Spinal cord (tissue), 10 donors: ENCODE measurements around the gene TOMM34. TPM values are rescaled to one million over a fixed set of nuclear protein-coding genes. Genes with fewer than 3 reads are reported as not detected.

Experiments used
- DNase-seq, 6 donors: peaks; one replicate each; pipeline versions ENCODE4 v3.0.0 to v3.0.0-alpha.2; 2013 to 2015; ENCODE audit warnings: low spot score in 6 of 6, low read depth in 4 of 6
- H3K27ac ChIP-seq: one replicate; pipeline ENCODE4 v1.5.1; 2013; ENCODE audit warnings: low read depth, low read length, control low read depth
- H3K27me3 ChIP-seq: one replicate; pipeline ENCODE4 v1.6.1; 2013; ENCODE audit warnings: low read length; ENCODE audit not compliant: control insufficient read depth, insufficient read depth
- H3K36me3 ChIP-seq: one replicate; pipeline ENCODE4 v1.6.1; 2013; ENCODE audit warnings: low read length; ENCODE audit not compliant: control insufficient read depth, insufficient read depth
- H3K4me1 ChIP-seq: one replicate; pipeline ENCODE4 v1.6.1; 2013; ENCODE audit warnings: low read length; ENCODE audit not compliant: control insufficient read depth, insufficient read depth
- H3K4me3 ChIP-seq: one replicate; pipeline ENCODE4 v1.5.1; 2013; ENCODE audit warnings: low read depth, low read length, control low read depth
- H3K9me3 ChIP-seq: one replicate; pipeline ENCODE4 v1.6.1; 2013; ENCODE audit warnings: low read length; ENCODE audit not compliant: control insufficient read depth, insufficient read depth
- WGBS: methylation state at CpG from one replicate; pipeline ENCODE4 v1.1.5; 2013; ENCODE audit warnings: missing lambda C conversion rate; ENCODE audit not compliant: insufficient coverage; 5-methylcytosine and 5-hydroxymethylcytosine counted together
- long read RNA-seq, 4 donors: transcript quantifications; one replicate each; lab custom pipeline, GENCODE V29; 2026
- polyA plus RNA-seq, 2 donors: library from polyadenylated mRNA; unstranded; fragments of 120-200 nt; gene quantifications; one replicate each; pipeline ENCODE4 v1.2.1, GENCODE V29; 2013; ENCODE audit not compliant: insufficient read length in 2 of 2
- total RNA-seq, 2 donors: library from RNA; depleted of rRNA in 1 of 2; stranded (reverse); fragments of 120-200 nt in 1 of 2; fragments of >200 nt in 1 of 2; gene quantifications; one replicate each; pipeline versions ENCODE4 v1.2.3 to v1.2.4, GENCODE V29; 2013 to 2014
- donor health status: healthy.

The TOMM34 gene, protein sequence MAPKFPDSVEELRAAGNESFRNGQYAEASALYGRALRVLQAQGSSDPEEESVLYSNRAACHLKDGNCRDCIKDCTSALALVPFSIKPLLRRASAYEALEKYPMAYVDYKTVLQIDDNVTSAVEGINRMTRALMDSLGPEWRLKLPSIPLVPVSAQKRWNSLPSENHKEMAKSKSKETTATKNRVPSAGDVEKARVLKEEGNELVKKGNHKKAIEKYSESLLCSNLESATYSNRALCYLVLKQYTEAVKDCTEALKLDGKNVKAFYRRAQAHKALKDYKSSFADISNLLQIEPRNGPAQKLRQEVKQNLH
- total RNA-seq, result 10 to 100 TPM; 10.8 to 23.9 TPM
- polyA plus RNA-seq, result 10 to 100 TPM; 27.9 to 28.5 TPM
- long read RNA-seq, donor 1, transcript TOMM34-201 (7 exons, 2,062 nt), result major isoform, 11 of 28 reads
- long read RNA-seq, donor 1, partial matches to known transcripts, result 17 of 28 reads
- long read RNA-seq, donor 1, other reads (novel, unspliced or antisense), result 0 of 28 reads
- long read RNA-seq, donor 2, transcript TOMM34-201 (7 exons, 2,062 nt), result major isoform, 5 of 10 reads
- long read RNA-seq, donor 2, partial matches to known transcripts, result 0 of 10 reads
- long read RNA-seq, donor 2, other reads (novel, unspliced or antisense), result 5 of 10 reads
- long read RNA-seq, donor 3, partial matches to known transcripts, result 0 of 2 reads
- long read RNA-seq, donor 3, other reads (novel, unspliced or antisense), result 0 of 2 reads
- long read RNA-seq, donor 4, transcript TOMM34-201 (7 exons, 2,062 nt), result major isoform, 7 of 16 reads
- long read RNA-seq, donor 4, partial matches to known transcripts, result 9 of 16 reads
- long read RNA-seq, donor 4, other reads (novel, unspliced or antisense), result 0 of 16 reads

DNA sequence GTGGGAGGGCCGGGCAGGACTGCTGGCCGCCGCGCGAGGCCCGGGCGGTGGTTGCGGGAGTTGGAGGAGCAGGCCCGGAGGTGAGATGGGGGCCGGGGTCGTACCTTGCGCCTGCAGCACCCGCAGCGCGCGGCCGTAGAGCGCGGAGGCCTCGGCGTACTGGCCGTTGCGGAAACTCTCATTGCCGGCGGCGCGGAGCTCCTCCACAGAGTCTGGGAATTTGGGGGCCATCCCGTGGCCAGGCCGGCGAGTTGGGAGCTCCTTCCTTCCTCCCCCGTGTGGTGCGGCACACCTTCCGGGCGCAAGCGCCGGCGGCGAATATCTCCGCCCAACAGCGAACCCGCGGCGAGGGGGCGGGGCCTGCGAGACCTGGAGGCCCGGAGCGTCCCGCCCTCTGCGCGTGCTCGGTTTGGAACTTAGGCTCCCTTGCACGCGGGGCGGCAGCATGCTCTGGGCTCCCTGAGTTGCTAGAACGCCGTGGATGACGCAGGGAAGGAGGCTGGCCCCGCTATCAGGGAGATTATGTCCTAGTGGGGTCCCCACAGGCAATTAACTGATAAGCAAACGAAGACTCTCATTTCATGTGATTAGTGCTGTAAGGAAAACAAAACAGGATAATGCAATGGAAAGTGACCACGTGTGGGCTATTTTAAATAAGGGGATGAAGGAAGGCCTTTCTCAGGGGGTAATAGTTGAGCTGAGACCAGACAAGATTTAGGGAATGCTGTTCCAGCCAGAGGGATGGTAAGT is at the start of gene TOMM34:
Gene TOMM34 (minus strand): TSS at position 295 of the 750 bp plus-strand sequence. CDS start 64 bp downstream, at position 231.
- peak within 1 kb of the TSS; percentile 52 for H3K27ac ChIP-seq
- H3K4me3 ChIP-seq, result peak within 1 kb of the TSS; percentile 80
- H3K36me3 ChIP-seq, result peaks cover 6% of the 10 kb centered on the region
- 0% methylated on average over 60 of the region's 60 CpGs for WGBS
- peak; percentile 76 to 98 (median 90) for DNase-seq
- peaks cover 3% of the 10 kb centered on the region for H3K4me1 ChIP-seq
- H3K27me3 ChIP-seq, result no peaks in the 10 kb centered on the region
- no peaks in the 10 kb centered on the region for H3K9me3 ChIP-seq

DNA sequence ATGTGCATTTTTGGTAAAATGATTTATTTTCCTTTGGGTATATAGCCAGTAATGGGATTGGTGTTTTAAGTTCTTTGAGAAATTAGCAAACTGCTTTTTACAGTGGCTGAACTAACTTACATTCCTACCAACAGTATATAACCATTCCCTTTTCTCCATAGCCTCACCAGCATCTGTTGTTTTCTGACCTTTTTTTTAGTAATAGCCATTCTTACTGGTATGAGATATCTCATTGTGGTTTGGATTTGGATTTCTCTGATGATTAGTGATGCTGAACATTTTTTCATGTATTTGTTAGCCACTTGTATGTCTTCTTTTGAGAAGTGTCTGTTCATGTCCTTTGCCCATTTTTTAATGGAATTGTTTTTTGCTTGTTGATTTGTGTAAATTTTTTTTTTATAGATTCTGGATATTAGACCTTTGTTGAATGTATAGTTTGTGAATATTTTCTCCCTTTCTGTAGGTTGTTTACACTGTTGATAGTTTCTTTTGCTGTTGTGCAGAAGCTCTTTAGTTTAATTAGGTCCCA is 48.4 kb upstream of the TOMM34 start:
- no peak overlapping the region for H3K4me3 ChIP-seq
- H3K9me3 ChIP-seq, result no peaks in the 10 kb centered on the region
- no peak for DNase-seq
- no peaks in the 10 kb centered on the region for H3K27me3 ChIP-seq
- peaks cover 9% of the 10 kb centered on the region for H3K36me3 ChIP-seq
- H3K27ac ChIP-seq, result no peak overlapping the region
- H3K4me1 ChIP-seq, result no peaks in the 10 kb centered on the region

DNA sequence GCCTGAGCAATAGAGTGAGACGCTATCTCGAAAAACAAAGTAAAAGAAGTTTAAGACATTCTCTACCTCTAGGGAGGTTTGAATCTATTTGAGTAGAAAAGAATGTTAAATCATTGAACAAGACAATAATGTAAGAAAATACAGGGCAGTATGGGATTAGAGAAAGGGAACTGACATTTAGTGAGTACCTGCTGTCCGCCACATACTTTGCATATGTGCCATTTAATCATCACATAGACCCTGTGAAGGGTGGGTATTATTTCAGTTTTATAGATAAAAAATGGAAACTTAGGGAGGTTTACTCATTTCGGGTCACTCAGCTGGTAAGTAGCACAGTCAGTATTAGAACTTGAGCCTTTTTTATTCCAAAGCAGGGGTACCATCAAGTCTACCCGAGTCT is 37.5 kb upstream of the TOMM34 start:
- no peak overlapping the region for H3K4me3 ChIP-seq
- no peak overlapping the region for H3K27ac ChIP-seq
- no peaks in the 10 kb centered on the region for H3K9me3 ChIP-seq
- H3K4me1 ChIP-seq, result no peaks in the 10 kb centered on the region
- no peak for DNase-seq
- H3K27me3 ChIP-seq, result no peaks in the 10 kb centered on the region
- 93% methylated on average over 2 of the region's 5 CpGs for WGBS
- H3K36me3 ChIP-seq, result peaks cover 9% of the 10 kb centered on the region

DNA sequence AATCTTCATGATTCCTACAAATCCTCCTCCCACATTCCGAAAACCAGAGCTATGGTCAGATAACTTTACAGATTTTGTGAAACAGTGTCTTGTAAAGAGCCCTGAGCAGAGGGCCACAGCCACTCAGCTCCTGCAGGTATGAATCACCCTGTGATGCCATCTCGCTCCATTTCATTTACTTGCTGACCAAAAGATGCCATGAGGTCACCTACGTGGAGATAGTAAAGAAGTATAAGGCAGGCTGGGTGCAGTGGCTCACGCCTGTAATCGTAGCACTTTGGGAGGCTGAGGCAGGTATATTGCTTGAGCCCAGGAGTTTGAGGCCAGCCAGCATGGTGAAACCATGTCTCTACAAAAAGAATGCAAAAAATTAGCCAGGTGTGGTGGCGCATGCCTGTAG is 37.0 kb upstream of the TOMM34 start:
- Histone ChIP-seq H3K27ac (no peak overlapping the region), H3K4me1 (no peaks in the 10 kb centered on the region), H3K36me3 (peaks cover 9% of the 10 kb centered on the region), H3K9me3 (no peaks in the 10 kb centered on the region), H3K4me3 (no peak overlapping the region), H3K27me3 (no peaks in the 10 kb centered on the region)
- no peak for DNase-seq
- WGBS, result 100% methylated on average over 5 of the region's 6 CpGs

DNA sequence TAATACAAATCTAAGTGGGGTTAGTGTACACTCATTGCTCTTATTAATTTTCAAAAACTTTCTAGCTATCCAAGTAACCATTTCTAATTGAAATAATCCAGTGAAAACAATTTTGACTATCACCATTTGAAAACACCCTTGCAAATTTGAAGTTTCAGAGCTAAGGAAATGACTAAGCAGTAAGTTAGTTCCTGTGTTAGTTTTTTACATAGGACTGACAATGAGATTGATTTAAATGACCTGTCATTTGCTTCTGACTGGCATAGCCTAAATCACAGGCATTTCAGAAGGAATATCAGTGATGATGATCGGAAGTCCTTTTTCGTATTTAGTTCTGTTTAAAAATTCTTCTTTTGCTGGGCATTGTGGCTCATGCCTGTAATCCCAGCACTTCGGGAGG is 33.1 kb upstream of the TOMM34 start:
- no peak for DNase-seq
- Histone ChIP-seq H3K4me3 (no peak overlapping the region), H3K9me3 (no peaks in the 10 kb centered on the region), H3K36me3 (peaks cover 9% of the 10 kb centered on the region), H3K4me1 (no peaks in the 10 kb centered on the region), H3K27ac (no peak overlapping the region), H3K27me3 (no peaks in the 10 kb centered on the region)
- 100% methylated on average over 1 of the region's 3 CpGs for WGBS

DNA sequence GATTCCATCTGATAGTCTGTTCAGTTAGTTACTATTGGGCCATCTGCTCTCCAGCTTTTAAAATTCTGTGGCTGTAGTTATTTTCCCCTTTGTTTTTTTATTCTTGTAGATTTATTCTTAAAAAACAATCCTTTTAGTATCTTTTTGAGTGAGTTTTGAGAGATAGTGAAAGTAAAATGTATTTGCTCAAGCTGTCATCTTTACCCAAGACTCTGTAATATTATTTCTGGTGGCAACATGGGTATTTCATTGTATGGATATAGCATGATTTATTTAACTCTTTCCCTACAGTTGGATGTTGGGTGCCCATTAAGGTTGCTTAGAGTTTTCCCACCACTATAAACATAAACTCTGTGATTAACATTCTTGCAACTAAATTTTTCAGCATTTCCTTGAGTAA is 30.8 kb upstream of the TOMM34 start:
- Histone ChIP-seq H3K27me3 (no peaks in the 10 kb centered on the region), H3K27ac (no peak overlapping the region), H3K9me3 (no peaks in the 10 kb centered on the region), H3K36me3 (no peaks in the 10 kb centered on the region), H3K4me1 (no peaks in the 10 kb centered on the region), H3K4me3 (no peak overlapping the region)
- peak in 1 of 6 donors; percentile 9 for DNase-seq

DNA sequence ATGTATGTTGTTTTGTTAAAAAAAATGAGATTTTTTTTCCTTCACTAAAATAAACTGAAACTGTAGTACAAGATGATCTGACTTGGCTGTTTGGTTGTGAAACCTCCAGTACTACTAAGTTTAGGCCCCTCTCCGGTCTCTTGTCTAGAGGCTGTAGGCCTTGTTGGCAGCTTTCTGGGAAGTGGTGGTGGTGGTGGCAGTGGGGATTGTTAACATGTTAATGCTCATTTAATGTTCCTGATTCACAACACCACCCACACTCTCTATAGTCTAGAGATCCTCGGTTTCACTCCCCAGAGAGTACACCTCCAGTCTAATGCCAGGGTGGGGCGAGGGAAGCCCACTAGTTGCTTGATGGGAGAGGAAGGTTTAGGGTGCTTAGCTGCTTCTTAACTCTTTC is 30.2 kb upstream of the TOMM34 start:
- no peaks in the 10 kb centered on the region for H3K9me3 ChIP-seq
- DNase-seq, result no peak
- no CpG with 5 or more reads among the region's 3 CpGs for WGBS
- no peaks in the 10 kb centered on the region for H3K4me1 ChIP-seq
- H3K4me3 ChIP-seq, result no peak overlapping the region
- no peaks in the 10 kb centered on the region for H3K36me3 ChIP-seq
- H3K27ac ChIP-seq, result no peak overlapping the region
- no peaks in the 10 kb centered on the region for H3K27me3 ChIP-seq

DNA sequence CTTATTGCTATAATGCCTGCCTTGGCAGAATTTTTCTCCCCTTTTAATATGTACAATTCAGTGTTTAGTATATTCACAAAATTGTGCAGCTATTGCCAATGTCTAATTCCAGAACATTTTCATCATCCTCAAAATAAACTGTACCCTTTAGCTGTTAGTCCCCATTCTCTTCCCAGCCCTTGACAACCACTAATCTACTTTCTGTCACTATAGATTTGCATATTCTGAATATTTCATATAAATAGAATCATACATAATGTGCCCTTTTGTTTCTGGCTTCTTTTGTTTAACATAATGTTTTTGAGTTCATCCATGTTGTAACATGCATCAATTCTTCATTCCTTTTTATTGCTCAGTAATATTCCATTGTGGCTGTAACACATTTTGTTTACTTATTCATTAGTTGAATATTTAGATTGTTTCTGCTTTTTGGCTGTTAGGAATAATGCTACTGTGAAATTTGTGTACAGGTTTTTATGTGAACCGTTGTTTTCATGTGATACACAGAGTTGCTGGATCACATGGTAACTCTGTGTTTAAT is 28.5 kb upstream of the TOMM34 start:
- Histone ChIP-seq H3K4me1 (no peaks in the 10 kb centered on the region), H3K4me3 (no peak overlapping the region), H3K36me3 (peaks cover 4% of the 10 kb centered on the region), H3K27me3 (no peaks in the 10 kb centered on the region), H3K27ac (no peak overlapping the region), H3K9me3 (no peaks in the 10 kb centered on the region)
- no peak for DNase-seq
- 50% methylated on average over 1 of the region's 1 CpG for WGBS

DNA sequence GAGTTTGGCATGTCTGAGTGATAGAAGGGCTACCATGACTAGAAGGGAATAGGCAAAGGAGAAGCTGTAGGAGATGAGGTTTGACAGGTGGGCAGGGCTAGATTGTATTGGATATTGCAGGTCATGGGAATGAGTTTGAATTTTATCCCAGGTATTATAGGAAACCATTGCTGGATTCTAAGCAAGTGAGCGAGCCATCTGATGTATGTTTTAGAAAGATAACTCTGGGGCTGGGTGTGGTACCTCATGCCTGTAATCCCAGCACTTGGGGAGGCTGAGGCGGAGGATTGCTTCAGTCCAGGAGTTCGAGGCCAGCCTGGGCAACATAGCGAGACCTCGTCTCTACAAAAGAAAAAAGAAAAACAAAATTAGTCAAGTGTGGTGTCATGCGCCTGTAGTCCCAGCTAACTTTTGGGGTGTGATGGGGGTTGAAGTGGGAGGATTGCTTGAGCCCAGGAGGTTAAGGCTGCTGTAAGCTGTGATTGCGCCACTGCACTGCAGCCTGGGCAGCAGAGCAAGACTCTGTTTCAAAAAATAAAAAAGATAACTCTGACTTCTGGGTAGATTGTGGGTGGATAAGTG is 23.0 kb upstream of the TOMM34 start:
- H3K27me3 ChIP-seq, result no peaks in the 10 kb centered on the region
- H3K27ac ChIP-seq, result no peak overlapping the region
- no peaks in the 10 kb centered on the region for H3K4me1 ChIP-seq
- no peak overlapping the region for H3K4me3 ChIP-seq
- no peak for DNase-seq
- H3K36me3 ChIP-seq, result peaks cover 21% of the 10 kb centered on the region
- H3K9me3 ChIP-seq, result no peaks in the 10 kb centered on the region
- 97% methylated on average over 7 of the region's 7 CpGs for WGBS
